GM19438 (cell line): ENCODE results near the gene DEXI.
A peak's percentile ranks its signal among the peaks of the same experiment; 100 is the strongest.

Experiments used
- ATAC-seq: cut with Tn5 transposase; IDR thresholded peaks from one replicate; pipeline ENCODE4 v1.9.1; 2021; ENCODE audit warnings: low read depth; ENCODE audit not compliant: unreplicated experiment

DEXI gene

DNA sequence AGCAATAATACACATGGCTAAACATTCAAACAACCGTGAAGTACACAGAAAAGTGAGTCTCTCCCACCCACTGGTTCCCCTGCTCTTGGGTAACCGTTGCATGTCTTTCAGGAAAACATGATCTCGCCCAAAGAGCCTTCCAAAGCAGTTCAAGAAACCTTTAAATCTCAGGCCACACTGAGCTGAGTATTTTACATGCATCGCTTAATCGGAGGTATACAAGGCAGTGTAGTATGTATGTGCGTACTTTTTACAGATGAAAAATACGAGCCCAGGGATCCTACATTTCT lies 741 bp upstream of the DEXI start:
- no peak for ATAC-seq

DNA sequence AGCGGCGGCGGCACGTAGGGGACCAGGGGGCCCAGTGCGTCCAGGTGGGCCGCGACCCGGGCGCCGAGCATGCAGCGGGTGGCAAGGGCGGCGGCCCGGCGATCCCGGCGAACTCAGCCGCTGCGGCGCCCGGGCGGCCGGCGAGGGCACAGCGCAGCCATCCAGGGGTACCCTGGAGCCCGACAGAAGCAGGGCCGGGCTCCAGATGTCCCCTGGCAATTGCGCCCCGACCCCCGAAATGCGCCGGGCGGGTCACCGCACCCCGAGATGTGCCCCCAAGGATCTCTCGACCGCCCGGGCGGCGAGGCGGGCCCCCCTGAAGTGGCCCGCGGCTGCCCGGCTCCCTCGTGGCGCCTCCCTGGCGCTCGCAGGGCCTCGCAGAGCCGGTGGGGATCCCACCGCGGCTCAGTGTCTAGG lies 325 bp downstream of the DEXI start:
- ATAC-seq, result peak; percentile 5

DNA sequence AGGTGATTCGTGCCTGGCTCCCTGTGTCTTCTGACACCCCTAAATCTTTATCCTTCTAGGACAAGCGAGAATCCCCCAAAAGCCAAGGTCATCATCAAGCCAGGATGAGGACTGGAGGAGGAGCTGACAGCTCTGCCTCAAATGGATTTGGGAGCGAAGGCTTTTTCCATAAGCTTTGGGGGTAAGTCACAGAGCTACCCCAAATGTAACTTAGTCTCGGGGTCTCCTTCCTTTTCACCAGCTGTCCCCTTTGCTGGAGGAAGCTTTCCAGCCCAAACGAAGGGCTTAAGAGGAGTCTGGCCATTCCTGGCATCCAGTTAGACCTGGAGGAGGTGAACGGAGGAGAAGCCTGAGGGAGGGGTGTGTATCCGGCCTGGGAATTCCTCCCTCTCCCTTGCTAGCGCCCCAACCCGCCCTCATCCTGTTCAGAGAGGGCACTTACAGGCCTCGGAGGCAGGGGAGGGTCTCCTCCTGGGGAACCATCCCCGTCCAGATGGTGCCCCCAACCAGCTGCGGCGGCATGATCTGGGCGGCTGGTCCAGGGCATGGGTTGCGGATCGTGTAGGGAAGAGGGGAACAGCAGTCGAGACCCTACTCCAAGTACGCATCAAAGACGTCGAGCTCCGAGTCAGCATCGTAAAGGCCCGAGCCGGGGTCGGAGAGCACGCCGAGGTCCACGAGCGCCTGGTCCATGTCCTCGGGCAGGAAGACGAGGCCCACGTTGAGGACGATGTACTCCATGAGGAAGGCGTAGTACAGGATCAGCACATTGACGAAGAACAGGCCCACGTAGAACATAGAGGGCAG lies 938 bp downstream of the DEXI start:
- ATAC-seq, result peak; percentile 2

DNA sequence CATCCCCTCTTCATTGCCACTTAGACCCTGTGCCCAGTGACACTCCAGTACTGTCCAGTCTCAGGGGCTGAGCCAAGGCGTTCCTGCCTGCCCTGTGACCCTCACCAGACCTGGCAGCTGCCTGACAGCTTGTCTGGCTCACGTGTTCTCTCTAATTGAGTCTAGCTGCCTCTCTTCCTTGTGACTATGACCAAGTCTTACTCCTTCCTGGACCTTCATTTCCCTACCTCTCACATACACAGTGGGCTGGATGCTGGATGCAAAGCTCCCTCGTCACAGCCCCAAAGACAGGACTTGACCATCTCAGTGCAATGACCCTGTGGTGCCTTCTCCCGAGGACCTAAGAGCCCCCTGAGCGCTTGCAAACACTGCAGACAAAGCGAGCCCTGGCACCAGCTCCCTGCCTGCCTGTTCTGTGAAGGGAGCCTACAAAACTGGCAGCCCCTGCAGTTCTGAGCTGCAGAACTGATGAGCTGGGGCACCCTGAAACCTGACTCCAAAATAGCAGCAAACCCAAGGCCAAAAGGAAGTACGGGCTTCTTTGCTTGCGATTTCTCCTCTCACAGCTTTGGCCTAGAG lies 1.7 kb downstream of the DEXI start:
- no peak for ATAC-seq

DNA sequence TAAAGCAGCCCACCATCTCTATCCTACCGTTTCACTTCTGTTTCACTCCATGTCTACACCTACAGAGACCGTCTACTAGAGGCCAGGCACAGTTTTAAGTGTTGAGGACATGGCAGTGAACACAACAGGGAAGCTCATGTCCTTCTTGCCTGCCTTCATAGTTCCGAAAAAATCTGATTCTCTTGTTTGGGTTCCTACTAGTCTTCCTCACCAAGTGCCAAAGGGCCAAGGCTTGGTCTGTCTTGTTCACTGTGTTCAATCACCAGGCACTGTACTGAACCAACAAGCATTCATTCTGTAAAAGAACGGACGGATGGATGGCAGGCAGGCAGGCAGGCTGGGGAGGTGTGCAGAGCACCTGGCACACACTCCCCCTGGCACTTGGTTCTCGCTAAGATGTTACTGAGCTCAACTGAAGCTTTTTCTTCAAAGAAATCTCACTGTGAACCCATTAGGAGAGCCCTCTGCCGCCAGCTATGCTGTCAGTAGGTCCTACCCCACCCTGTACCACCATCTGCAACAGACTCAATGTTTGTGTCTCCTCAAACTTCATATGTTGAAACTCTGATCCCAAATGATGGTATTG lies 2.5 kb downstream of the DEXI start:
- no peak for ATAC-seq

DNA sequence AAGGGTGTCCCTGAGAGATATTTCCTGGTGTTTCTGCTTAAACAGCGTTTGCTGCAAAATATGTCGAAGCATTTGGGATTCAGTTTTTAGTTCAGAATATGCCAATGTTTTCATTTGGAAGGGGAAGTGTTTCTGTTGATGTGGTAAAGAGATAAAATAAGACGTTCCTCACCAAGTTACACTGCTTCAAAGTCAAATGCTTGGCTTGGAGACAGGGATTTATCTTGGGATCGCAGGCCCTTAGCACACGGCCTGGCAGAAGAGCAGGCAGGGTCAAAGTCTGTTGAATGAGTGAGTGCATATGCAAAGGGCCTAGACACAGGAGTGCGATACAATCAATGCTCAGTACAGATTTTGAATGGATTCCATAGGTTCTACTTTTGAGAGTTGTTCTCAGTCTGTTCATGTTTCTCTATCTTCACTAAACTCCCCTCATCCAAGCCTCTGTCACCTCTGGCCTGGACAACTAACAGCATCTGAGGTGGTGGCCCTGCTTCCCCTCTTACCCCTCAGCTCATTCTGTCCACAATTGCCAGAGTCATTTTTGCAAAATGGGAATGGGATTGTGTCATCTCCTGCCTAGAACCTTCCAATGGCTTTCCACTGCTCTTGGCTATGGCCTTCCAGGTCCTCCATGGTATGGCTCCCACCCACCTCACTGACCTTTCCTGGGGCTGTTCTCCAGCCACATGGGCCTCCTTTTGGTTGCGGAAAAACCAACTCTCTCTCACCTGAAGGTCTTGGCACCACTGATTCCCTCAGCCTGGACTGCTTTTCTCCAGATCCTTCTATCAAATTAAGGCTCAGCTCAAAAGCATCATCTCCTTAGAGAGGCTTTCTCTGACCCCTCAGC lies 3.2 kb downstream of the DEXI start:
- ATAC-seq, result no peak

DNA sequence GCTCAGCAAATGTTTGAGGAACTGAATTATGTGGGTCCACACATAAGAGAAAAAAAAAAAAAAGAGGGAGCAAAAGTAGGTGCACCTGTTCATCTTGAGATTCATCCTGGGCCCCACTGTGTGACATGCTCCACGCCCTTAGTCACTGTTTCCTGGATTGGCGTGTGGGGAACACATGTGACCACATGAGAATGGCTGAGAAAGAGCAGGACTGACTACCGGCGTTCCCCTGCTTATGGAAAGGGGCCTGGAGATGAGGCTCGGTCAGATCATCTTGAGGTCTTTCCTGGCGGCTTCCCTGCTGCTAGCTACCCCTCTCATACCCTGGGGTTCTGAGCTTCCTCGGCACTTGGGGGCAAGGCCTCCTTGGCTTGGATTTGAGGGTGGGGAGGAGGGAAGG lies 3.9 kb downstream of the DEXI start:
- ATAC-seq, result no peak

DNA sequence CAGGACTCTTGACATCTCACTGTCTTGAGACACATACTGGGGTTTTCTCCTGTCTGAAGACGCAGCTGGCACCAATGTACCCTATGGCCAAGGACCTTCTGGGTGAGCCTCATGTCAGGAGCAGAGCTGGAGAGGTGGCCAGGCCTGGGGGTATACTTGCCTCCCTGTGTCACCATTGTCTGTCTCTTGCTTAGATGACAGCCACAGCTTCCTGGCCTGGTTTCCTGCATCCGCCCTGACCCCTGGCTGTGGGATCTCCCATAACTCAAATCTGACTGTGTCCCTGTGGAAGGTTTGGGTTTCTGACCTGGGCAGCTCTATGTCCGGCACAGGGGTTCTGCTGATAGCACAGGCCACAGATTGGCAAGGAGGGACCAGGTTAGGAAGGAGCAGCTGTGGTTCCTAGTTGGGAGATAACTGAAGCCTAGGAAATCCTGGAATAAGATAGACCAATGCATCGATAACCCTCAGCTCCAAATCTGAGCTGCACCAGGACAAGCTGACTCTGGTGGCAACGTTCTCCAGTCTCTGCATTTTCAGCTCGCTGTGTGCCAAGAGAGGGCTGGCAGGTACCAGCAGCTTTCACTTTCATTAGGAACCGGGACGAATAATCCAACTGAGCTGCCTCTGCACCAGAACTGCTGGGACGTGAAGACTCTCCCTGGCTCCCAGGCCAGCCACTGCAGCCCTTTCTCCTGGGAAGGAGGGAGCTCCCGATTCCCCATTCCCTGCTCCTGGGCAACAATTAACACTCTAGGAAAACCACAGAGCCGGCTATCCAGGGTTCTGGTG lies 5.0 kb downstream of the DEXI start:
- no peak for ATAC-seq

DNA sequence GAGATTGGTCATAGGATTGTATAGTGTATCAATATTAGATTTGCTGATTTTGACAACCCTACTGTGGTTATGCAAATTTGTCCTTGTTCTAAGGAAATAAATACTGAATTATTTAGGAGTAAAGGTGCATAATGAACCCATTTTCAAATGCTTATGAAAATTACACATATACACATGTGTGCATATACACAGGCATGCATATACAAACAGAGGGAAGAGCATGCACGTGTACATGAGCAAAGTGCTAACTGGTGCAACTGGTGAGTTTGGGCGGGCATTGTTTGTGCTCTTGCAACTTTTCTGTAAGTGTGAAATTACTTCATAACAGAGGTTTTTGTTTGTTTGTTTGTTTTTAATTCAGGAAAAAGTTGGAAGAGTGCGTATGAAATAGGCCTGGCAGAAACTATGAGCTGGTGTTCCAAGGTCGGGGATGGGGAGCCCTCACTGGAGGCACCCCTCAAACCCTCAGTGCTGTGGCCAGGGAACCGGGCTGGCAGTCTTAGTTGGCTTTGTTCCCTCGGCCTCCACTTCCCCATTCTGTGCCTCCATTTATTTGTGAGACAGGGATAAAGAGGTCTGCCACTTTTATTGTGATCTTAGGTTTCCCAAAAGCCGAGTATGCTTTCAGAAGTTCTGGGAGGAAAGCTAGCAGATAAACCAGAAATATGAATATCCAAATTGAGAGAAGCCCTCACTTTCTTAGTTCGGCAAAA lies 5.8 kb downstream of the DEXI start:
- ATAC-seq, result no peak

DNA sequence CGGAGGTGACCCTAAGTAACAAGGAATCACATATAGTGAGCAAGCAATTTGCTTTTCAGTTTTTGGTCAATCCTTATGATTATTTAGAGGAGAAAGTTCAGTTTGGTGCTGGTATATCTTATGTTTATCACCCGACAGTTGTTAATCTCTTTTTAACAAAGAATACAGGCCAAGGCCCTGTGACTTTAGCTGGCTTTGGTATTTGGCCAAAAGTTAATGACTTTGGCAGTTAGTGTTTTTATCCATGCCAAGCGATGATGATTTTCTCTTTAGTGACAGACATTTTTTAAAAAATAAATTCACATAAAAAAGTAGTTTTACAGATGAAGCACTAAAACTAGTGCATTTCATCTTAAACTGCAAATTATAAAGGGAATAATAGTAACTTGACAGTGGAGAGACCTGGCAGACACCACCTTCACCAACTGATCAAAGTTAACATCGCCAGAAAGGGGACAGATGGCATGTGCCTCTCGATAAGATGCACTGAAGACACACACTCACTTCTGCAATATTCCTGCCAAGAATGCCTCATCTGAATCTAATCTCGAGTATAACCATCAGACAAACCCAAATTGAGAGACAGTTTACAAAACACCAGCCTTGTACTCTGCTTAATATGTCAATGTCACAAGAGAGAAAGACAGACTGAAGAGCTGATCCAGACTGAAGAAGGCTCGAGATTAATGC lies 6.9 kb downstream of the DEXI start:
- no peak for ATAC-seq

DNA sequence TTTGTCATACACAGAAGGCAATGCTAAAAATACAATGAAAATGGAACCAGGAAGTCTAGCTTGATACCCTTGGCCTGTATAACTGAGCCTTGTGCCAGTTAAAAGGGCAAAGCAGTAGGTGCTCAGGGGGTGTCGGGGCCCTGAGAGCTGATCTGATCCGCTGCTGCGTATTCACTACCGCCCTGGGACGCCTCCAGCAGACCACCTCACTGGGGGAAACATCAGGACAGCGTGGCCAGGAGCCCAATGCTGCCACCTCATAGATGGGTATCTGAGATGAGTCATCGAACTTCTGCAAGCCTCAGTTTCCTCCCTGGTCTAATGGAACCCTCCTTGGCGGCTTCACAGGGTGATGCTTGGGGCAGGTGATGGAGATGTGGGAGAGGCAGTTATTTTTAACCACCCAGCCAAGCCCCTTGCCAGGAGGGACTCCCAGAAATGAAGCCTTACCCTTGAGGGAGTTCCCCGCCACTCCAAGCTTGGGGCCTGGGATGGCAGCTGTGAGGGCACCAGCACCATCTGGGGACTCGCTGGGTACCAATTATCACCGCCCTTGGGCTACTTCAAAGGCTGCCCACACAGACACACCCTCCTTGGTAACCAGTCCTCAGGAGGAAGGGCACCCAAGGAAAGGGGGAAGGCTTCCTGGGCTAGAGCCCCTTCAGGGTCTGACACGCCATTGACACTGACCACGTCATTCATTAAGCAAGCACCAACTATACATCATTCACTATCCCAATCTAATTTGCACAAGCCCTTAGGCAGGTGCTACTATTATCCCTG lies 7.8 kb downstream of the DEXI start:
- no peak for ATAC-seq

DNA sequence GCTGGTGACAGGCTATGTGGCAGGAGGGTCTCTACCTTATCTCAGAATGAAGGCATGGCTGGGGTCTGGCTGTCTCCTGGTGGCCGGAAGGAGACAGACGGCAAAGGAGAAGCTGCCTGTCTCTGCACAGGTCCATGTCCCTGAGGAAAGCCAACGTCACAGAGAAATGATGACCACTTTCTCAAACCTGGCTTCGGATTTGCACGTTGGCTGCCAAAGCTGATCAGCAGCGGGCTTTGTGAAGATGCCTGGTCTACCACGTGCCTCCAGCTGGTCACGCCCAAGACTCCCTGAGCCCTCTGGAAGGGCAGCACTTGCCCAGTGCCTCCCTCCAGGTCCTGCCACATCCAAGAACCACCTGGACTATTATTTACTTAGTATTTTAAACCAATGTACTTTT lies 8.4 kb downstream of the DEXI start:
- ATAC-seq, result no peak

DNA sequence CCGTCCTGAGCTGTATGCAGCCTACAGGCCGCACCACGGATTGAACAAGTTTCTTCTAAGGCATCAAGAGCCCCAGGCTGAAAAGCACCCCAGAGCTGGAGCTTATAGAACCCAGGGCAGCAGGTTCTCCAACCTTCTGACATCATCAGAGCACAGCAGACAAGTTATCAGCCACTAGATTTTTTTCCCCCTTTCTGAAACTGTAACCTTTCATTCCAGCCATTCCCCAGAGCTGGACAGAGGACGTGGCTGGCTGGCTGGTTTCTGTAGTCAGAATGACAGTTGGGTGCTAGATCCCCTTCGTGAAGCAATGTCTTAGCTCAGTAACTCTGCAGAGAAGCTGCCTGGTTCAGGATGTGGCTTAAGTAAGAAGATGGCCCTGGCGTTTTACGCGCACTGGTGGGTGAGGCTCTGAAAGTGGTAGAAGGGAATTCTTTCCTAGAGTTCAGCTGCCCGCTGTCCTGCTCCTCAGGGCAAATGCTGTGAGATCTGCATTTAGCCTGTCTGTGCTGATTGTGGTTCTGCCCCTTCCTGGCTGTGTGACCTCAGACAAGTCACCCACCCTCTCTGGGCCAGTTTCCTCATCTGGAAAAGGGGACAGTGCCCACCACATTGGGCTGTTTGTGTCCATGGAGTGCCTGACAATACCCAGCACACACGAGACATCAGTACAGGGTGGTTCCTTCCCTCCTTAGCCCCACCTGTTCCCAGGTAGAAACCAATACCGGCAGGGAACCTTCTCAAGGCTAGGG lies 9.1 kb downstream of the DEXI start:
- ATAC-seq, result no peak

DNA sequence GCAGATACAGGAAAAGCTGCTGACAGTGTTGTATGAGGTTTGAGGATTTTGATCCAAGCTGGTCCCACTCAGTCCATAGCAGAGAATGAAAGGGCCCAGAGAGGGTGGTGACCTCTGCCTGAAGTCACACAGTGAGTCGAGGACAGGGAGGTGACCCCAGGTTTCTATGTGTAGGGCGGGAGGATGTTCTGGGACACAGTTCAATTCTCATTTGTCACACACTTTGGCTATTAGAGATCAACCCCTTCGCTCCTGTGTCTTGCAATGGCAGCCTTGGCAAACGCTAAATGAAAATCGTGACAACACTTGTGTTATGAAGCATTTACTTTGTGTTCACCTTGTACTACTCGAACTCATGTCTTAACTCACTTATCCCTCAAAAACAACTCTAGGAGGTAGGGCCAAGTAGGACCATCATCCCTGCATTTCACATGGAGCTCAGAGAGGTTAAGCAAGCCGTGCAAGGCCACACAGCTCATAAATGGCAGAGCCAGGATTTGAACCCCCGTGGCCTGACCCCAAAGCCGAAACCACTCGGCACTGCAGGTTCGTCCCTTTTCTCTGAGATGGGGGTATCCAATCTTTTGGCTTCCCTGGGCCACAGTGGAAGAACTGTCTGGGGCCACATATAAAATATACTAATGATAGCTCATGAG lies 10.2 kb downstream of the DEXI start:
- ATAC-seq, result no peak

DNA sequence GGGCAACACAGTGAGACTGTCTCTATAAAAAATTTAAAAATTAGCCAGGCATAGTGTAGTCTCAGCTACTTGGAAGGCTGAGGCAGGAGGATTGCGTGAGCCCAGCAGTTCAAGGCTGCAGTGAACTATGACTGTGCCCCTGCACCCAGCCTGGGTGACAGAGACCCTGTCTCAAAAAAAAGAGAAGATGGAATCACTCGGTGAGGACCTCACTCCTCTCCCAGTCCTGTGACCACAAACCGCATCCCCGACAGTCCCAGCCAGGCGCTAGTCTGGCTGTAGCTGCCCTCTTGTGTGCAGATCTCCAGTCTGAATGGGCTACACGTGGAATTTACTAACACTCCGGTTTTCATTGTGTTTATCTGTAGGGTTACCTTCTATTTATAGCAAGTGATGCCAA lies 11.1 kb downstream of the DEXI start:
- no peak for ATAC-seq

DNA sequence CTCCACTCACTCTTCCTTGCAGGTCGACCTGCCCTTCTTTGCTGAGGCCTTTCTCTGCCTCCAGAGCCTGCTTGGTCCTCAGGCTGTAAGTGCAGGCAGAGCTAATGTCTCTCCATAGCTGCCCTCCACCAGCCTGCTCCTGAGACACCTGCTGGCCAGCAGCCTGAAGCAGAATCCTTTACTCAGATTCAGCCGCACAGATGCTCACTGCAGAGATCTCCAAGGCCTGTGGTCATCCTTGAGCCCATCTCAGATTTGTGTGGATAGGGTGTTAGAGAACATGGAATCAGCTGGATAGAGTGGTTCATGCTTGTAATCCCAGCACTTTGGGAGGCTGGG lies 11.5 kb downstream of the DEXI start:
- ATAC-seq, result no peak

DNA sequence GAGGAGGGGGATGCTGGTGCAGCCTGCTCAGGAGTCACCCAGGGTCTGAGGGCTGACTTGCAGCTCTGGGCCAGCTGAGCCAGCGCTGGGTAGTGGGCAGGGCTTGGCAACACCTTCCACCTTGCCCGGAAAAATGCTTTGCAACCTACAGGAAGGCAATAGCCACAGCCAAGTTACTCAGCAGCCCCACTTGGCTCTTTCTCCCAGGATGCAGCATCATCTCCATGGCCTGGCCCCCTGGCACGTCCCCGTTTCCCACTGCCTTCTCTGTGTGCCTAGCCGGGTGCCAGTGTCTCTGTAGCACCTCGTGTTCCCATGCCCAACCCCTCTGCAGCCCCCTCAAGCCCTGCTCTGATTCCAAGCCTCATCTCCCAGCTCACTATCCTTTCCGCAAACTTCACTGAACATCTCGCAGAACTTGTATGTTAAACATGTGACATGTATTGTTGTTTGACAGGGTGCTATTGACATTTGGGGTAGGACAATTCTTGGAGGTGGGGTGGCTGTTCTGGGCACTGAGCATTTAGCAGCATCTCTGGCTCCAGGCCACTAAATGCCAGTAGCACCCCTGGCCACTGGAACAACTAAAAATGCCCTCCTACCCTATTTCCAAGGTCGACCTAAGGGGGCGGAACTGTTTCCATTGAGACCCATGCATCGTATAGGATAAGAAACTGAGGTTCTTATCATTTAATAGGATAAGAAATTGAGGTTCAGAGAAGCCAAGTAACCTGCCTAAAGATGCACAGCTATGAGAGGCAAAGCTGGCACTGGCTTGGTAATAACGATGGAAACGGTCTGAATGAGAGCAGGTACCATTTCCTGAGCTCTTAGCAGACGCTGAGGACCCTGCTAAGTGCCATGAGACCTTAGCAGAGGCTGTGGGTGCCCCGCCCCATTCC lies 12.2 kb downstream of the DEXI start:
- ATAC-seq, result no peak
